Amygdala (tissue), 56 donors: ENCODE measurements around the gene PUM1.
"Not testable (repeated sequence)": the region's sequence is repeated elsewhere in the genome, so short reads cannot be mapped to it uniquely, and the experiment has no call there.

ENCODE experiments used
- DNase-seq, 56 donors: peaks; one replicate each; lab custom pipeline; 2025; lab: John Stamatoyannopoulos, UW

PUM1 gene

DNA sequence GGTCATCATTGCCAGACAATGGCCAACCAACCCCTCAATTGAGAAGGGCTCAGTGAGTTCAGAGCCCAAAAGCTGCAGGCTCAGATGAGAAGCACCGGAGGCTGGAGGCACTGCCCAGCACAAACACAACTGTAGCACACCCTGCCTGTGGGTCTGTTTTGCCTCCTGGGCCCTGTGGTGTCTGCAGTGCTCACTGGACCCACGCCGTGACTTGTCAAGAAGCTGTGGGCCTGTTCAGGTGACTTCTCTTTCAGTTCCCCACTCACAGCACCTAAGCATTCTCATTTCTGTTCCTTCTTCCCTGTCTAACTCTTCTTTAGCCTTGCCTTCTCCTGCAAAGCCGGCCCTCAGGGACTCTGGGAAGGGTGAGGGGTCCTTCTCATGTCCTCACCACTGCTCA lies 129.8 kb downstream of the PUM1 start:
- DNase-seq: not testable (repeated sequence)

DNA sequence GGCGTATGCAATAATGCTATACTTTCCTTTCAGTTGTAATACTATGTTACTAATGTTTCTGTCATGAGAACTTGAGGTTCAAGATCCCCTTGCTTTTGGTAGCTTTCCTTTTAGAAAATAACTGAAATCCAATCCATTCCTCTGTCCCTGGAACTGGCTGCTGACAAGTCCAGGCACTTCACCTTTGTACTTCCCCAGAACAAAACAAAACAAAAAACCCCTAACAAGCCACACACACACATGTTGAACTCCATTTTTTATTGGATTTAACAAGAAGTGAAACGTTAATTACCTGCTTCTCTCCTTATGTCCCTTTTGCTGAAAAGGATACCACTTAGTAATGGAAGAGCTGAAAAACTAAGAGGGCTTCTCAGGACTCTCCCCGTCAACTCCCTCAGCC lies 130.9 kb downstream of the PUM1 start:
- DNase-seq: no peak

DNA sequence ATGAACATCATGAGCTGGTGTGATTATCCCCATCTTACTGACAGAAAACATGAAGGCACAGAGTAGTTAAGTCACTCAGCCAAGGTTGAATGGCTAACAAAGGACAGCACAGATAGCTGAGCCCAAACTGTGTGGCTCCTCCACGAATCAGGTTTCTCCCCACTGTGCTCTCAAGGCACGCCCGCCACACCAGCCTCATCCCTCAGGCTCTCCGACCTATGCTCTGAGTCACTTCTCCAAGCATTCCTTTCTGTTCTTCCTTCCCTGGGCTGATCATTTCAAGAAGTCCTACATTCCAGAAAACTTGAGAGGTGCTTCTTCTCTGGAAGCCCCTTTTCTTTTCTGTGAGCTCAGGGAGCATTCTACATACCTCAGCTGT lies 131.7 kb downstream of the PUM1 start:
- no peak for DNase-seq

DNA sequence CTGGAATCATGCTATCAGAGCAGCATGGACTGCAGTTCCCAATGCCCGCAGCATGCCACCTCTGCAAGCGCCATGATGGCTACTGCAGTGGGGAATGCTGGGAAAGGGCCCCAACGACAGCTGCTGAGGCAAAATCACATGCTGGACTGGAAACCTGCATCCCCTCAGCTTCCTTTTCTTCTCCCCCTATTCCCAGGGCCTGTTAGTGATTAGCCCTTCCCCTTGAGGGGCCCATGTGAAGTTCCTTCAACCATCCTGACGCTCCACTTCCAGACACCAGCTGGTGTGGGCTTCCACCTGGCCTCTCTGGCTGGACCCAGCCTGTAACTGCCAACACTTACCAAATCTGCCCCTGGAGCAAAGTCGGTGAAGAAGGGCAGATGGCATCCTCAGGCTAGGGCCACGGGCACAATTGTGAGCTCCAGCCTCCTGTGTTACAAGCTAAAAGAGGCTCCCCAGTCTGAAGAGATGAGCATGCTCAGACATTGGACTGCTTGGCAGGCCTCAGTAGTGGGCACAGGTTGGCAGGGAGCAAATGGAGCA lies 134.8 kb downstream of the PUM1 start:
- no peak for DNase-seq

DNA sequence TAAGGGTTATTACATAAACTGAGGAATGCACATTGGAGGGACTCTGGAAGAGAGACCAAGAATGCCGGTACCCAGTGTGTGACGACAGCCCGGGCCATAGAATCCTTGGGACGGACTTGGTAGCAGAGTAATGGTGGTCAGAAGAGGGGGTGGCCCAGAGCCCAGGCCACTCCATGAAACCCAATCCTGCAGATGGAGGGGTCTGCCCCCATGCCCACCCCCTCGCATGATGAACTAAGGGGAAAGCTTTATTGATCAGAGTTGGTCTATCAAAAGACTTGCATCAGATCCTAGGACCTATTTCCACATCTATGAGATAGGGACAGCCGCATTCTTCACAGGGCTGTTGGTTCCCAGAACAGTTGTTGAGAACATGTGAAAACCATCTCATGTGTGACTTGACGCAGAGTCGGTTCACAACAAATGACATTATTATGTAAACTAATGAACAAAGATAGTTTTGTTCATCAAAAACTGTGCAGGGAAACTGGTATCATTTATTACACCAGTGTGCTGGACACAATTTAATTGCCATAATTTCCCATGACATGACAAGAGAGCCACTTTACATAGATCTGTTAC lies 135.5 kb downstream of the PUM1 start:
- DNase-seq: no peak

DNA sequence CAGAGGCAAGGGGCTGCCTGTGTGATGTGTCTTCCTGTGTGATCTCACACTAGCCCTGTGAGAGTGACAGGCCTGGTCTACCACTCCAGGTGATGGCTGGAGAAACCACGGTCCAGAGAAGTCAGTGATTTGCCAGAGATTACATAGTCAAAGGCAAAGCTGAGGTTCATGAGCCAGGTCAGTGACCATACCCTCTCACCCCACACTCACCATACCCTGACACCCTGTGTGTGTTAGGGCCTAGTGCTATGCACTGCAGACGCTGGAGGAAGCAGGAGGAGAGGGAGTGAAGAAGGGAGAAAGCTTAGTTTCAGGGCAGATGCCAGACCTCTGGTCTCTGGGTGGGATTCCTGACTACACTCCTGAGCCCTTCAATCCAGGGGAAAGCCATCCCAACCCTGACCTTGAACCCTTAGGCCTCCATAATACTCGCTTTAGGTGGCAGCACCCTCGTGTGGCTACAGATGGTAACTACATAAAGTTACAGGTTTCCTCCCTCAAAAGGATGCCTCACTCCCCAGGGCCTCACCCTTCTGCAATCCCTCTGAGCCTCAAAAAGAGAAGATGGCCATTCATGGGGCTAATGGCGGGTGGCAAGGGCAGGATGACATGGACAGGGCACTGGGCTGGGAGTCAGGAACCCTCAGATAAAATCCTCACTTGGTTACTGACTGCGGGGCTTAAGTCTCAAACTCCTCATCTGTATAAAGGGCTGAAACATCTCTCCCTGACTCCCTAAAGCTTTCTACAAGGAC lies 136.2 kb downstream of the PUM1 start:
- DNase-seq: peak in 4 of 56 donors; percentile 19 to 48 (median 30)

DNA sequence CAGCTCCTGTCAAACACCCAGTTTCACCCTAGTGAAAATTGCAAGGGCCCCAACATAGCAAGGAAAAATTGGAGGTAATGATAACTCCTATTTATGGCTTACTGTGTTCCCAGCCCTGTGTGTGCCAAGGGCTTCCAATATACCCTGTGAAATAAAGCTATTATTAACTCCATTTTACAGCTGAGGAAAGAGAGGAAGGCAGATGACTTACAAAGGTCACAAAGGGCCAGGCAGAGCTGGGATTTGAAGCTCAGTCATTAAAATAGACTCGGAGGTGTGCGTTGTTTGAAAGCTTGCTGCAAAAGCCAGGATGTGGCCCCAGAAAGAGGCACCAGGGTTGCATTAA lies 136.8 kb downstream of the PUM1 start:
- DNase-seq: no peak

DNA sequence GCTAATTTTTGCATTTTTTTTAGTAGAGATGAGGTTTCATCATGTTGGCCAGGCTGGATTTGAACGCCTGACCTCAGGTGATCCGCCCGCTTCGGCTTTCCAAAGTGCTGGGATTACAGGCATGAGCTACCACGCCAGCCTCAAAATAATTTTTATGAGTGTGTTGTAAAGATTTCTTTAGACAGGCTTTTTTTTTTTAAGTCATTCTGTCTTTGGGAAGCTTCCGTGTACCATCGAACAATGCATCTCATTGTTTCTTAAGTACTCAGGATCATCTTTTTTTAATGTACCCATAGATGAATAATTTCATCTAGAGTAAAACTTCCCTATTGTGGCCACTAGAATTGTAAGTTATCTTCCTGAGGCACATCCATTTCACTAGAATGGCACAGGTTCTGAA lies 137.3 kb downstream of the PUM1 start:
- no peak for DNase-seq

DNA sequence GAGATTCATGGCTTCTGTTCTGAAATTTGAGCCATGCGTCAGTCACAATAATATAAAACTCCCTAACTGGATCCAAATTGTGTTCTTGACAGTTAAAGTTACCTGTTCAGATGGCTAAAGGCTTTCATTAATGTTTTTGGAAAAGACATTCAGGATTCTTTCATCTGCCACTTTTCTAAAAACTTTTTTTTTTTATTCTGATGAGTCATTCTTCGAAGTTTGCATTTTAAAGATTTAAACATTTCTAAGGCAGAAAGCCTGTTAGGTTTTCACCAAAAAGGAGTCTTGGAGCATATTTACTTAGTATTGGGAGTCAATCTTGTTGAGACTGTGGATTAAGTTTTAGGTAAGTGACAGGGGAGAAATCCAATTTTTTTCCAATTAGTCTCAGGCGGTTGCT lies 138.1 kb downstream of the PUM1 start:
- DNase-seq: no peak

DNA sequence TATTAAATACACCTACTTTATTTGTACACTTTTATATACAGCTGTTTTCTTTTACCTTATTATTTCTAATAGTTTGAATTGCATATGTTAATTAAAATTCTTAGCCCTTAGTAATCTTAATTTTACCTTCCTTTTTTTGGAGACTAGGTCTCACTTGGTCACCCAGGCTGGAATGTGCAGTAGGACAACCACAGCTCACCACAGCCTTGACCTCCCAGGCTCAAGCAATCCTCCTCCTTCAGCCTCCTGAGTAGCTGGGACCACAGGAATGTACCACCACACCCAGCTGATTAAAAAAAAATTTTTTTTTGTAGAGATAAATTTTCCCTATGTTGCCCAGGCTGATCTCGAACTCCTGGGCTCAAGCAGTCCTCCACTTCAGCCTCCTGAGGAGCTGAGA lies 141.9 kb downstream of the PUM1 start:
- no peak for DNase-seq

DNA sequence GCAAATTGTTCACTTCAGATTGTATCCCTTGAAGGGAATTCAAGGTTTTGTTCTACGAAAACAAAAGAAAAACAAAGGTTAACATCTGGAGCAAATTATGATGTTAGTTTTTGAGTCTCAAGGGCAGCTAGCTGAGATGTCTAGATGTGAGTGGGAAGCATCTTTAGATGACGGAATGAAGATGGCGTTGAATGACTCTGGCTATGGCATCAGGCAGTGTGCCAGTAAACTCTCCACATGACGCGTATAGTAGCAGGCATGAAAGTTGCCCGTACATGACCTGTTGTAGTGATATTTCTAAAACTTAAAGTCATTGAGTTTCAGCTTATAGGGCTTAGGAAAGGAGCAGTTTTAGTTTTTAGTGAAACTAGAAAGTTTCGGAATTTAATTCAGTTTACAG lies 144.7 kb downstream of the PUM1 start:
- DNase-seq: no peak

DNA sequence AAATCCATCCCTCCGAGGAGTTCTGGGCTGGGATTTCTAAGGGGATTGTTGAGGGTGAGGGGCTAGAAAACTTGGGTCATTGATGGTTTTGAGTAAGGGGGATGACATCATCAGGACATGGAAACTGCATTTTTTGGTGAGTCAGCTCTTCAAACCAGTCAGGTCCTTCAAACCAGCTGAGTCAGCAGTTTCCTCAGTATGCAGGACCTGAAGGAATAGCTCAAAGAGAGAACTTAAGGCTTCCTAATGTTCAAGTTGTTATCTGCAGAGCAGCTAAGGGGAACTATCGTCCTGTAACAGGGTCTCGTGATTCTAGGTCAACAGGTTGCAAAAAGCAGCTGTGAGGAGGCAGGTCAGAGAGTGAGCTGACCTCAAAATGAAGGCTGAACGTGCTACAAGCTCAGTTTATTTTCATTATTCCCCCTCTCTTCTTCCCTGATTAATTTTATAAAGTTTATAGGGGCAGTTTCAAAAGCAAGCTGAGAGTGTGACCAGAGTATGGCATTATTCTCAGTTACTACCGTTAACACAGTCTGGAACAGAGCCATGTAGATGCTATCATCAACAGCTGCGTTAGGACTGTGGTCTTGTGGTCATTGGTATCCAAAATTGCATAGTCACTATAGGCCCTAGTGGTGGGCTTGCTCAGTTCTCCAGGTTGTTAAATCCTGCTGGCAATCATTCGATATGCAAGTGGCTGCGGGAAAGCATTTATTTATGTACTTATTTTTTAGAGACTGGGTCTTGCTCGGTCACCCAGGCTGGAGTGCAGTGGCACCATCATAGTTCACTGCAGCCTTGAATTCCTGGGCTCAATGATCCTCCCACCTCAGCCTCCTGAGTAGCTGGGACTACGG lies 146.3 kb downstream of the PUM1 start:
- DNase-seq: no peak

DNA sequence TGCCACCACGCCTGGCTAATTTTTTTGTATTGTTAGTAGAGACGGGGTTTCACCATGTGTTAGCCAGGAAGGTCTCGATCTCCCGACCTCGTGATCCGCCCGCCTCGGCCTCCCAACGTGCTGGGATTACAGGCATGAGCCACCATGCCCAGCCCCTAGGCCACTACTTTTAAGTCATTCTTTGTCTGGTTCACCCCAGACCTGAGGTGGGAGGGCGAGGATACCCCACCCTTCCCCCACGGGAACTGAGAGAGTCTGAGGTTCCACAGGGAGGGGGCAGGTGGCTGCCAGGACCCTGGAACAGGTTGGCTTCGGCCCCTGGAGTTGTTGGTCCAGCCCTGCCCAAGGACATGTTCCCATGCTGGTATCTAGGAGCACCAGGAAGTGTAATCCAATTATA lies 149.2 kb downstream of the PUM1 start:
- no peak for DNase-seq

DNA sequence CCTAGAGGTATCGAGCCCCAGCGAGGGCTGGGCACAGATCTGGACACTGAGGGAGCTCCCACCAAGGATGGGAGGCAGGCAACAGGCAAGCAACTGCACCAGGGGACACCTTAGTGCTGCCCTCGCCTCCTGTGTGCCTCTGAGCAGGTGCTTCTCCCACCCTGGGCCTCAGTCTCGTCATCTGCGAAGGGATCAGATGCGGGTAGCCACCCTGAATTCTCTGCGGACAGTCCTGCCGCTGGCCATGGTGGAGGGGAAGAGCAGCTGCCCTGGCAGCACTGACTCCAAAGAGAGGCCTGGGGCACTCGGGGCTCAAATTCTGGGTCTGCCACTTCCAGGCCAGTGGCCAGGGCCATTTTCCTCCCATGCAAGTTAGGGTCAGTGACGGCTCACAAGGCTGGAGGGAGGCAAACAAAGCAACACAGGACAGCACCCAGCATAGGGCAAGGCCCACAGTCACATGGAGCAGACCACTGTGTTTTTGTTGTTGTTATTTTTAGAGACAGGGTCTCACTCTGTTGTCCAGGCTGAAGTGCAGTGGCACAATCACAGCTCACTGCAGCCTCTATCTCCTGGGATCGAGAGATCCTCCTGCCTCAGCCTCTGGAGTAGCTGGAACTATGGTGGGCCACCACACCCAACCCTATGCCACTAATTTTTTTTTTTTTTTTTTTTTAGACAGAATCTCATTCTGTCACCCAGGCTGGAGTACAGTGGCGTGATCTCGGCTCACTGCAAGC lies 149.9 kb downstream of the PUM1 start:
- DNase-seq: no peak

DNA sequence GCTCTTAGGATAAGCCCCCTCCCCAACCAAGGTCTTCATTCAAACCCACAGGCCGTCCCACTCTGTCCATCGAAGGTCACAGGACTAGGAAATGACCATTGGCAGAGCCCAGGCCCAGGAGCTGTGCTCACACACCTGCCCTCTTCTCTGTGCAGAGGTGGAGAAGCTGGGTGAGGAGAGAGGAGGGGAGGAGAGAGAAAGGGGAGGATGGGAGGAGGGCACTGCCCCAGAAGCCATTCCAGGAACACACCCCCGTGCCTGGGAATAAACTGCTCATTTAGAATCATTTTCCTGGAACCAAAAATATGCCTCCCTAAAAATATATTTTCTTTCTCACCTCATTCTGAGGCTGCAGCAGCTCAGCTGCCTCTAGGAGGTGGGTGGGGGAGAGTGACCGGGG lies 150.6 kb downstream of the PUM1 start:
- no peak for DNase-seq

DNA sequence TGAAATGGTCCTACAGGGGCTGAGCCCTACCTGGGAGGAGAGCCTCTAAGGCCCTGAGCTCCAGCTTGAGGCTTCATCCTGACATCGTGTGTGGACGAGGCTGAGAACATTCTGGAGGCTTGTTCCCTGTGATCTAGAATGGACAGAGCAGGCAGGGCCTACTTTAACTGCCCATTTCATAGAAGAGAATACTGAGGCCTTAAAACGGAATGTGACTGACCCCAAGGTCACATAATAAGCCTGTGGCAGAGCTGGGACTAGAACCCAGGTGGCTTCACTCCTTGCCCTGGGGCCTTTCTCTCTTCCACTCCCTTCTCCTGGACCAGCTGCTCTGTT lies 151.0 kb downstream of the PUM1 start:
- DNase-seq: no peak

DNA sequence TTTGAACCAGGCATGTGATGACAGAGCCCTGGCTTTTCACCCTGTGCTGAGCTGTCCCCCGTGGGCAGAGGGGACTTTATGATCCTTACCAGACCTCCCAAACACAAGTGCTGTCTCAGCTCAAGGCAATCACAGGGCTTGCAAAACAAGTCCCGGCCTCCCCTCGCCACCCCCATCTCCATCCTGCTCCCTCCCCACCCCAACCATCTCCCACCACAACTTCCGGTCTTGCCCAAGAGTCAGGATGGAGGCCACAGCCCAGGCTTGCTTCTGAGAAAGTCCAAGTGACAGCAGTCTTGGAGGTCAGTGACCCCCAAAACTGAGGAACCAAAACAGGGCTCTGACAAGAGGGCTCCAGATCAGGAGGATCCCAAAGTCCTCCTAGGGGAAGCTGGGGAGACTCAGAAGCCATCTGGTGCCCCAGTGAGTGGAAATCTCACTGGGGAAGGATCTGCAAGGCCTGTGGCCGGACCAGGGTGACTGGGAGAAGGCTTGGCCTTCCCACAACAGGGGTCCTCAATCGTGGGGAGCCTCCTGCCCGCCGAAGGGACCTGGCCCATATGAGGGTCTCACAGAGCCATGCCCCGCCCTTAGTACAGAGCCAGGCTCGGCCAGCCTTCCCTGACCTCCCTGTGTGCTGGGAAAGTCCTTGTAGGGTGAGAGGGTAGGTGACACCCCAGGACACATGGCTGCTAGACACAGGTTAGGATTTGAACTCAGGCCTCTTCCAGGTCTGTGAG lies 152.4 kb downstream of the PUM1 start:
- peak in 7 of 56 donors; percentile 22 to 42 (median 29) for DNase-seq

DNA sequence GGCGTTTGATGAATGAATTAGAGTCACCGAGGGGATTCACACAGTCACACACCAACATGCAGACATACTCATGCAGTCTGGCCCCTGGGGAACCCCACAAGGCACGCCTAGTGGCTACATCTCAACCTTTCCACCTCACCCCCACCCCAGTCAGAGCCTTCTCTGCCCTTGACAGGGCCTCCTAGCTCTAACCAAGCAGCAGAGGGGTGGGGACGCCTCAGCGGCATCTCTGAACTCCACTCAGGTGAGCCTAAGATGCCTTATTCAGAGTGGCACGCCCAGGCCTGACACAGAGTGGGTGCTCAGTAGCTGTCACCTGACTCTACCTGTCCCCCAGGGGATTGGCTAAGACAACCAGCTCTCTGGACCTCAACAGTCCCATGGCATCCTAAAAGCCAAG lies 153.3 kb downstream of the PUM1 start:
- DNase-seq: no peak

DNA sequence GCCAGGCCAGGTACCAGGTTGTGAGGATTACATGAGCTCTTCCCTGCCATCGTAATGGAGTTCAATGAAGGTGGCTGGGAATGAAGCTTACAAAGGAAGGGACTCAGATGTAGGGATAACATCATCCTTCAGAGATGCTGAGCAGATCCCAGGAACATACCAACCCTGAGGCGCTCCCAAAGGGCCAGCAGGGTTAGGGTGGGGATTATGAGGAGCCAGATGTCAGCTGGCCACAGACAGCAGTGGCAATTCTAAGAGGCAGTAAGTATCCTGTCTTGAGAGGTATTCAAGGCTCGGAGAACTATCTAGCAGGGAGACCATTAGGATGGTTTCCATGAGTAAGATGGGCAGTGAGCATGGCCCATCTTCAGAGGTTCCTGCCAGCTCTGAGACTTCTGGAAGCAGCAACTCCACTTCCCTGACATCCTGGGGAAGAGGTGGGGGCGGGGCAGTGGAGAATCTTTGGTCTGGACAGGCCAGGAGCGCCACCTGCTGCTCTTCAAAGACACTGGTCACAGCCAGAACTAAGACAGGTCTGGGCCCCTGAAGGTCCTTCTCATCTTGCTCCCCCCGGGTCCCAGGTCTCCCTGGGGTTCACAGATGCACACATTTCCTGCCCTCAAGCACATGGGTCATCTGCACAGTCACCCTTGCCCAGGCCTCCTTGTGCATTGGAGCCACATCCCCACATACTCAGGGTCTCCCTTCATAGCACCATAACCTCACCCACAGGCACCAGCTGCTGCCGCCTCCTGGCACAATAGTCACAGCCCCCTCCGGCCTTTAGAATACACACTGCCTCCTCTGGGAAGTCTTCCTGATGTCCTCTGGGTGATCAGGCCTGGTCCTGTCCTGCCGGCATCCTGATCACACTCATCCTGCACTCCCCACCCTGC lies 154.2 kb downstream of the PUM1 start:
- DNase-seq: peak in 52 of 56 donors; percentile 30 to 92 (median 74)
